Transverse colon (tissue), 4 donors: Measurements from ENCODE around the gene UBE2L6.

Experiments used
- CTCF ChIP-seq, 5 experiments: fragments of 200-600 bp in 3 of 5; fragments of 450-650 bp in 2 of 5; sonication (generic) in 3 of 5; IDR thresholded peaks; 1 replicate in 2 of 5; 2 replicates in 3 of 5; pipeline ENCODE4 v1.5.1; 2016 to 2017; ENCODE audit warnings: antibody characterized with exemption in 5 of 5, inconsistent platforms in 3 of 5, mild to moderate bottlenecking in 2 of 5, moderate library complexity in 1 of 5
- POLR2A ChIP-seq: fragments of 450-650 bp; IDR thresholded peaks from one replicate; pipeline ENCODE4 v1.6.1; 2016; ENCODE audit warnings: antibody characterized with exemption, mild to moderate bottlenecking, moderate library complexity
- POLR2AphosphoS5 ChIP-seq, 3 donors: sonication (generic); formaldehyde crosslinking; IDR thresholded peaks; one replicate each; pipeline ENCODE4 v1.6.1; 2016; ENCODE audit warnings: antibody characterized with exemption in 3 of 3

- TF ChIP-seq CTCF (IDR thresholded peaks at IDR 0.05): no peak
- no peak for TF ChIP-seq POLR2AphosphoS5 (IDR thresholded peaks at IDR 0.05)
- no peak for TF ChIP-seq POLR2A
Measured at GRCh38 chr11:57546451-57546850, 21.0 kb downstream of the UBE2L6 start.
